ENCODE measurements around the gene PRKN.

Gene PRKN

DNA sequence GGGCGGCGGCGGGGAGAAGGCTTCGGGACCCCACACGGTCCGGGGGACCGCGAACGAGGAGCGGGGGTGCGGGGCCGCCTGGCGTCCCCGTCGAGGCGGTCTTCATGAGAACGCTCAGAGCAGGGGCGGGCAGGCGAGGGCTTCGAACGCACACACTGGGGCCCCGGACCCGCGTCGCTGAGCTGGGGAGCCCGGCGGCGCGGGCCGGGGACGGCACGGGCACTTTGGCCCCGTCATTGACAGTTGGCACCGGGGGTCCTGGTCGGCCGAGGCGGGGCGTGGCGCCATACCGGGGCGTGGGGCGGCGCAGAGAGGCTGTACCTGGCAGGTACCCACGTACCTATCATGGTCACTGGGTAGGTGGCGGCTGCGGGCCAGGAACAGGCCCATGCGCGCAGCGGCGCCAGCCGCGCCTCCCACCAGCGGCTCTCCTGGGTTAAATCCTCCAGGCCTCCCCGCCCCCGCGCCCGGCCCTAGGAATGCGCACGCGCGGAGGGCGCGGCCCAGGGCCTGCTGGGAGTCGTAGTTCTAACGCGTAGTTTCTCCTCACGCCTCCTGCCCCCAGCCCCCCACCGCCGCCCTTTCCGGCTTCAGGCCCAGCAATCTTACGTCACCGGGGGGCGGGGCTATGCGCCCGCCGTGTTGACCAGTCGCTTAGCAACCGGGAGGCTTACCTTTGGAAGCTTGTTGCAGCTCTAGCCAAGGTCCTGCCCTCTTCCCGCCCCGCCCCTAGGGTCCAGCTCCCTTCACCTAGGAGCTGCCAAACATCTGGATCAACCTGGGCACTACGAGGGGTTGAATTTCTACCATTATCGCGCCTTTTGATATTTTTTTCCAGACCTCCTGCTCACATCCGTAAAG is at the start of gene PRKN, which contains the start of gene PACRG:
Gene PRKN, minus strand, starts transcription at position 445 of the 861 bp plus-strand sequence.
Gene PACRG, plus strand, starts transcription at position 653 of the 861 bp plus-strand sequence.
- peak; percentile 97 for DNase-seq

DNA sequence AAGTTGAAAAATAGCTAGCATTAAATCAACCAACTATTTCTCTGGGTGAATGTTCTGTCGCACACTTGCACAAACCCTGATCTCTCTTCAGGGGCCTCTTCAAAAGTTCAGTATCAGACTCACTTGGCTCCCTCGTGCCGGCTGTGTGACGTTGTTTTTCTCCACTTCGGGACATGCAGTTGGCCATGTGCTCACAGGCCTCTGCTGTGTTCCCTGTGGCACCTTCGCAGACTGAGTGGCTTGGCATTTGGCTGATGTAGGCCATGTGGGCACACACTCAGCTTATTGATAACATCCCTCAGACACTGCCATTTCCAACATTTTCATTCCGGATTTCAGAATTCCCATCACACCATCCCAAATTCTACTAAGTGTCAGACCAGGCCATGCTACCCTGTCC is 49.5 kb upstream of the PRKN start:
- no peak for DNase-seq

DNA sequence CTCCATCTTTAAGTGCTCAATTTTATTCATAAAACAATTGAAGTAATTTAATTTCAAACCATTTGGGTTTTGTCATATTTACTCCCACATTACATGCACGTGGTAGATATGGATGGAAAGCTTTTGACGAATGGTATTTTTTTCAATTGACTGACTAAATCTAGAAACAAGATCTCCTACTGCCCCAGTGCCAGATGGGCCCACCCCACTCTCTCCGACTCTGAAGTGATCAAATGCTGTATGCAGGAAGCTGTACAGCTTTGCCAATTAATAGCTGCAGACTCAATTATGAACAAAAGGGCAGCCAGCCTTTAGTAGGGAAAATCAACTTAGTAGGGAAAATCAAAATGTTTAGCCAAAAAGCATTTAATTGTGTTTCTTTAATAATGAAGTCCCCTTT is 46.4 kb upstream of the PRKN start:
- DNase-seq = no peak

DNA sequence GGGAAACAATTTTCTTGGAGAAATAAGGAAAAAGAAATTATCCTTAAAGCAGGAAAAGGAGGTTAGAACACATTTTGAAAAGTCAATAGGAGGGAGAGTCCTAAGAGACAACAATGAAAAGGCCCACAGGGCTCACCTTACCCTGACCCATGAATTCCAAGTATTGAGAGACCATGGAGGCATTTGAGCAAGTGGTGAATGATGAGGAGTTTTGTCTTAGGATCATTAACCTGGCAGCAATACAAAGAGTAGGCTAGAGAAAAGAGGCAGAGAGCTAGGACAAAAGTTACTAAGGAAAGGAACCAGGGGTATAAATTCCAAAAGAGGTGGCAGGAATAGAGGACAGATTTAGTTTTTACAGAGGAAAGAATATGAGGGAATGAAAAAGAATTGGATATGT is 44.9 kb upstream of the PRKN start:
- no peak for DNase-seq

DNA sequence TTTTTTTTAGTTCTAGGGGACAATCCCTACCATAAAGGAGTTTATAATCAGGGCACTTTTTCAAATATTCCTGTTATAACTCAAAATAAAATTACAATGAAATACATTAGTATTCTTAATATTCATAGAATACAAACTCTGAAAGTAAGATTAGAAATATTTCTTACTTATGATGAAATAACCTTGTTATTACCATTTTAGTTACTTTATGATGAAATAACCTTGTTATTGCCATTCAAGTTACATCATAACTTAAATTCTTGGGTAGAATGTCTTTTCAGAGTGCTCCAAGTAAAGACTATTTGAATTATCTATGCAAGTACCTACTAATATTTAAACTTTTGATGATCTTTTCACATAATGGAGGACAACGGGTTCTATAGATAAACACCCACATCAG is 43.4 kb upstream of the PRKN start:
- DNase-seq = no peak

DNA sequence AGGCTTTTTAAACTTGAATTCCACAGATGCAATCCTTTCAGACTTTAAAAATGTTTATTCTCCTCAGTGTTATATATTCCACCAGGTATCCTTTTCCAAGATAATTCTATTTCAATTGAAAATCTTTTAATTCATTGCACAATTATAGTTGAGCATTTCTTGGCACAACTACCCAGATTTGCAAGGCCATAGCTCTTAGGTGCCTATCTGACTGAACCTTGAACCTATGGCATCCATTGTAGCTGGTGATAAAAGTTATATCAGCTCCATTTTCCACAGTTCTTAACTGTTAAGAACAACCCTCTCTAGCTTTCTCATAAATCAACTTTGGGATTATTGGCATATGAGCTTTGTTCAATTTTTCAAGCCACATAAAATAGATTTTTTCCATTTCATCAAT is 42.6 kb upstream of the PRKN start:
- DNase-seq = no peak

DNA sequence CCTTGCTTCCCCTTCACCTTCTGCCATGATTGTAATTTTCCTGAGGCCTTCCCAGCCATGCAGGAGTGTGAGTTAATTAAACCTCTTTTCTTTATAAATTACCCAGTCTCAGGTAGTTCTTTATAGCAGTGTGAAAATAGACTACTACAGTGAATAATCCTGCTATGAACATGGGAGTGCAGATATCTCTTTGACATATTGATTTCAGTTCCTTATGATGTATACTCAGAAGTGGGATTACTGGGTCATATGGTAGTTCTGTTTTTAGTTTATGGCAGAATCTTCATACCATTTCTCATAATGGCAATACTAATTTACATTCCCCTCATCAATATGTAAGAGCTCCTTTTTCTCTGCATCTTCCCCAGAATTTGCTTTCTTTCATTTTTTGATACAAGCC is 26.2 kb upstream of the PRKN start:
- no peak for DNase-seq

DNA sequence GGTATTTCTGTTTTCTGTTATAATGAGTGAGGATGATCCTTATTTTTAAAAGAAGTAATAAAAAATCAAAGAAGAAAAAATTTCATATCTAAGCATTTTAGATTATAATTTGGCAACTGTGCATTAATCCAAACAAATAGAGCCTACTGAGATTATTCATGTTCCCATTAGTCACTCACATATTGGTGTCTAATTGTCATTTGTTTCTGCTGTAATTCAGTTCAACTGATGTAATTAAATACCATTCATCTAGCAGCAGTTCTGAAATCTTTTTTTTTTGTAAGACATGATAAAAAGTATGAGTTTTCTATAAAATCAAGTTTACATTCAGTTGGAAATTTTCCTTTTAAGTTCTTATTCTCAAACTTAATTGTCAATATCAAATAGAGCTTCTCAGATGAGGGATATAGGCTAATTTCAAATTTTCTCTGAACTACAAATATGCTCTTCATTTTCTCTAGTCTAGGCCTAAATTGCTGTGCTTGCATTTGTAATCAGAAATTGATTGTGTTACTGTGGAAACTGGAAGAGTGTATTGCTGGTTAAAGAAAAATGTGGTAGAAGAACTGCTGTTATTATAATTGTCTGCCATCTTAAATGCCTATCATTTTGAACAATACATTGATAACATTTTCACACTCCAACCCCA is 23.8 kb upstream of the PRKN start:
- DNase-seq = no peak

DNA sequence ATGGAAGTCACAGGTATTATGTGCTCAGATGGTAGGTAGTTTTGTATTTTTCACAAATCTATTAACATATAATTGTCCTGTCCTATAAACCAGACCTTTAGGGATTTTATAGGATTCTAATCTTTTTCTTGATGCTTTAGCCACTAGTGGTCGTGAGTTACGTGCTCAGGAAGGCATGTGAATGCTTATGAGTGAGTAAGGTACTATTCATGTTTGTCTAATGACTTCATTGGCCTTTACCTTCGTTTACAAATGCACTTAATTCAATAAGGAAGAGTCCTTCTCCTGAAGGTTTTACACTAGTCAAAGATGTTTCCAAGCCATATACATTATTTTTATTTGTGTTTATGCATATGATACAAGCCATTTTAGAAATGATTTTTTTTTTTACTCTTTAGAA is 23.2 kb upstream of the PRKN start:
- no peak for DNase-seq

DNA sequence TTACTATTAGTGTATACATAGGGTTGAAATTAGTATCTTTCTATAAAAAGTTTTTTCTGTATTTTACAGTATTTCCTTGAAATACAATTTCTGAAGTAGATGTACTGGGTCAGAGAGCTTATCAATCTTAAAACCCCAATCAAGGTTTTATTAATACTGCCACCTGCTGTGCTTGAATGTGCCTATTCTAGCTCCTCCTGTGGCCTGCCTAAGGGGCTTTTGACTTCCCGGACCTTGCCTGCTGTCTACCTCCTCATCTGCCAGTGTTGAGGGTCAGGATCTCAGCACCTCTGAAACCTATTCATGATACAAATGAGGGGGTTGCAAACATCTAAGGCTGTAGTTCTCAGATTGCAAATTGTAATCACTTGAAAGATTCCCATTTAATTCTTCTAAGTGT is 9.4 kb upstream of the PRKN start:
- DNase-seq = no peak

DNA sequence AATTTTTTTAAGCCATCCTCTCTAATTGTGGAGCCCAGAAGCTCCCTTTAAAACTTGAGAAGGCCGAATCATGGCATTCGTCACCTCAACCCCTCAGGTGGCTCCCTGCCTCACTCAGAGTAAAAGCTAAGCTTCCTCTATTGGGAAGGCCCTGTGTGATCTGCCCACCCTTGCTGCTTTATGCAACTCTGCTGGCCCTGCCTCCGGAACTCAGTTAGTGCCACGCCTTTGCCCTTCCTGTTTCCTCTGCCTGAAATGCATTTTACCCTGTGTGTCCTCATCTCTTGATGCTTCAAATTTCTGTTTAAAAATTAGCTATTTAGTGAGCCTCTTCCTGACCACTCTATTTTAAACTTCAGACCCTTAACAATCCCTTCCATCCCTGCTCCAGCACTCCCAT is 5.9 kb upstream of the PRKN start:
- no peak for DNase-seq

DNA sequence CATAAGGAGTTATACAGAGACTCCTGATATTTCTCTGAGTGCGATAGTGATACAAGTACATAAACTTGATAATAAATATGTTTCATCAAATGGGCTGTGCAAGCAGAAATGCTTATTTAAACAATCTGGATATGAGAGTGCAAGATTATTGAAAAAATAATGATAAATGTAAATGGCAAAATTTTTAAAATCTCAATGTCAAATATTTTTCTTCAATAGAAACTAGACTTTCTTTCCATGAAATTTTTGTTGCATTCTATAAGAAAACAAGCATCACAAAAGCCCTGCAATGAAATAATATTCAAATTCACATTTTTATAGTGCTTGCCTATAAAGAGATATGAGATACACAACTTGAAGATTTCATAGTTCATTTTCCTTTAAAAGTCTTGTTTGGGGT is 2.9 kb upstream of the PRKN start:
- no peak for DNase-seq

DNA sequence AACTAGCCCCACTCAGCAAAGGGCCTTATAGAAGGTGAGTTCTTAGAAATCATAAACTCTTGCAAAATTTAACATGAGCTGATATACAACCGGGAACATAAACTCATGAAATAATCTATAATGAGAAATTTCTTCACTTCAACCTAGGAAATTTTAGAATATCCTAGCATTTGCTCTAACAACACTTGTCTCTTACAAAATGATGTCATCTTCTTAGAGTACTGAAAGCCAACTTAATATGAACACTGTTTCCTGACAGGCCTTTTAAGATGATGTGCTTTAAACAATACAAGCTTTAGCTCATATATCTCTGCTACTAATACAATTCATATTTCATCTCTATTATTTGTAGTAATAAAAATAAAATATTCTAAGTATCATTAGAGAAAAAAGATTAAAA is 1.1 kb upstream of the PRKN start:
- no peak for DNase-seq

DNA sequence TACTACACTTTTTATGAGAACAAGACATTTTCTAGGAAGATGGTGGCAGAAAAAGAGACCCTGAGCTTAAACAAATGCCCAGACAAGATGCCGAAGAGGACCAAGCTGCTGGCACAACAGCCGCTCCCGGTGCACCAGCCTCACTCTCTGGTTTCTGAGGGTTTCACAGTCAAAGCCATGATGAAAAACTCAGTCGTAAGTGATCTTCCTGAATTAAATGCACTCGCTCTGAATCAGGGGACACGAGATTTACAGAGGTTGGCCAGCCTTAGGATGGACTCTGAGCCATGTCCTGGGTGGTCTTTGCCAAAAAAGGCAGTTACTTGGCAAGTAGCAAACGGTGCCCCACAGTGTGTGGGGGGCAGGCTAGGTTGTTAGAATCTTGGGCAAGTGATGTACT is 631 bp upstream of the PRKN start:
- DNase-seq = peak; percentile 73

DNA sequence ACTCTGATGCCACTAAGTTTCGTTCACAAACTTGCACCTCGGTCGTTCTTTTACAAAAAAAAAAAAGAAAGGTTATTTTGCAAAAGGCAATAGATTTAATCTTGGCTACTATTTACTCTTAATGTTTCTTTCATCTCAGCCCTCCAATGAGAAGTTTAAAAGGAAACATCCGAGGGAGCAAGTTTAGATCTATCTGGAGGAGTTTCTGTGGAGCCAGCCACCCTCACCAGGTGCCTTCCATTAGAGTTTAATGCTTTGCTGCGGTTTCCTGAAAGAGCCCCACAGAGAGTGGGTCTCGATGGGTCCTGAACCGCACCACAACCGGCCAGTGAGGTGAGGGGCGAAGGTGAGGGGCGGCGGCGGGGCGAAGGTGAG is 632 bp downstream of the PRKN start:
- DNase-seq = no peak

DNA sequence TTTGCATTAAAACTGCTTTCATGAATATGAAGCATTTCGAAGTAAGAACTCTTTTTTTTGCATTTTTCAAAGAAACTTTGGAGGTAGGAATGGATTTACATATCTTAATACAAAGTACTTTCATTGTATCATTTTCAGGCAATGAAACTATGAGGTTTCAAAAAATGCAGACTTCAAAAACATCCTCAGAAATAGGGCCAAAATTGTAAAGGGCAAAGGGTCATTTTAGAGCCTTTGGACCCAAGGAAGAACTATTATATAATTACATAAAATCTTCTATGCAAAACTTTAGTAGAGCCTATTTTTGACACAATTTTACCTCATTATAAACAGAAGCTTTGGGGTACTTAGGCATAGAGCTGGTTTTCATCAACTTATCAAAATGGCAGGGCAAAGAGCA is 4.9 kb downstream of the PRKN start:
- no peak for DNase-seq

DNA sequence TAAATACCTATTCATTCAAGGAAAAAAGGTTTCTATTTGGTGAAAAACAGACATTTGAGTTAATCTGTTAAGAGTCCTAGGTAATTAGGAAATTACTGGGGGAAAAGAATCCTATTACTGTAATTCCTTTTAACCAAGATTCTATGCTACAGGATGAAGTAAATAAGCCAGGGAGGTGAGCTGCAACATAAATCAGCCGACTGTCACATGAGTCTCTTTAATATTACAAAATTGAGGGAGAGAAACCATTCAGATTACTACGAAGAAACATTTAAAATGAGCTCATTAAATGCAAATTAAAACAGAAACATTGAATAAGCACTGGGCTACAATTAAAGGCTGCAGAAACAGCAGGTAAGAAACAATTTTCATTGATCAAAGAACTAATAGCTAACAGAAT is 5.3 kb downstream of the PRKN start:
- DNase-seq = no peak

DNA sequence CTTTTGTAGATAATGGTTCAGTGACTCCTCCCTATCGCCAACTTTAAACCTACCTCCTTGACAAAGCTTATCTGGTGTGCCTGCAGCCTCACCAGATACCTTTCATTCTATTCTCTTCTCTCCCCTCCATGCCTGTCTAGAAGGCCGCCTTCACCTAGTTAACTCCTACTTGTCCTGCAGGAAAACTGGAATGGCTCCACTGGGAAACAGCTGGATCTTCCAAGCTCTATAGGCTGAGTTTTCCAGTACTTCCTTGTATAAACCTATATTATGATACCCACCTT is 6.2 kb downstream of the PRKN start:
- DNase-seq = no peak

DNA sequence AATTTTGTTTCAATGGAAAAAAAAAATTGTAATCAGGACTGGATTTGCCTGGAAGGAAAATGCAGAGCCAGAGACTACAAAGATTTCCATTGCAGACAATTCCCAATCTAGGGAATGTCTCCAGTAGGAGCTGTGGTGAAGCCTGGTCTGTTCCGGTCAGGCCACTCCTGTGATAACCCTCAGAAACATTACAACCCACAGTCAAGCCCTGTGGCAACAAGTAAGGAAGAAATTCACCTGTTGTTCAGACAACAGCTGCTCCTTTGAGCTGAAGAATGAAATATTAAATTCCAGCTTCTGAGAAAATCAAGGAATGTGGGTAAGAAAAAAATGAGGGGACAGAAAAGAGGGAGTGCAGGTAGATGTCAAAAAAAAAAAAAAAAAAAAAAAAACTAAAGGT is 8.0 kb downstream of the PRKN start:
- DNase-seq = no peak

DNA sequence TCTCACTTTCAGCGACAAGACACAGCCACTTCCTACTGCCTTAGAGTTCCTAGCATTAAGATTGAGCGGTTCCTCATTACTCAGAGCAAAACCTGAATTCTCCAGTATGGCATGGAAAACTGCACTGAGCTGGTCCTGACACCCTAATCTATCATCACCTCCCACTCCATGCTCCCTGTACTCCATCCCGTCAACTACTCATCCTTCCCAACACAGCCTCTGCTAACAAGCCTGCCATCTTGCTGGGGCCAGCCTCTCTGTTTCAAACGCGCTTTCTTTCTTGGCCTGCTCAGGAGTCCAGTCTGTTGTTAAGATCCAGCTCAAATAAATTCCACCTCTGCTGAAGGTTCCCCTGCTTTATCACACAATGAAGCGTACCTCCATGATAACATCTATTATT is 12.0 kb downstream of the PRKN start:
- no peak for DNase-seq

DNA sequence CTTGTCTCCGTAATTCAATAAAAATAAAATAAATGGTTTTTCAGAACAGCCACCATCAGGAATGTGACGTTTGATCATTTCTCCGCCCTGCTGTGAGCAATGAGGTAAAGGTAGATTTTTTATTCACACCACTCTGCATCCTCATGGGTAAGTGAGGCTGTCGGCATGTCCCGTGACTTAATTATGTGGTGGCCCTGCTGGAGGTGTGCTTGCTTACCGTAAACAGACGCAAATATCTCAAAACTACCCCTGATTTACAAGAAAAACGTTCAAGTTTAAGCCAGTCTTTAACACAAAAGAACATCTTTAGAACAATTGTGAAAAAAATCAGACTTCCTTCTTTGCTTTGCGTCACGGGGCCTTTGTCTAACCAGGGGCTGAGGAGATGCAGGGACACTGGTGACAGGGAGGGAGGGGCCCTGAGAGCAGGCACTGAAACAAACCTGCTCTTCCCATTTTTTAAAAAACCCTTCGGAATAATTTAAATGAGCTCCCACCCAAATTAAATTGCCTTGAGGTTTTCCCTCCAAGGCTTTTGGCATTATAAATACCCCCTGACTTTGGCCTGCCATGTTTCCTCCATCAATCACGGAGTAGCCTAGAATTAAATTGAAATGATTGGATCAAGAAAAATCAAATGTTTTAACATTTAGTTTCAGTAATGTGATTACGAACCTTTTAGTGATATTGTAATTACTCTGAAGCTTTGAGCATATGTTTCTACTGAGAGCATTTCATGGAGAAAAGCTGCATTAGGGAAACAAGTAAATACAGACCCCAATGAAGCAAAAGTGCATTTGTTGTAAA is 13.4 kb downstream of the PRKN start:
- no peak for DNase-seq

DNA sequence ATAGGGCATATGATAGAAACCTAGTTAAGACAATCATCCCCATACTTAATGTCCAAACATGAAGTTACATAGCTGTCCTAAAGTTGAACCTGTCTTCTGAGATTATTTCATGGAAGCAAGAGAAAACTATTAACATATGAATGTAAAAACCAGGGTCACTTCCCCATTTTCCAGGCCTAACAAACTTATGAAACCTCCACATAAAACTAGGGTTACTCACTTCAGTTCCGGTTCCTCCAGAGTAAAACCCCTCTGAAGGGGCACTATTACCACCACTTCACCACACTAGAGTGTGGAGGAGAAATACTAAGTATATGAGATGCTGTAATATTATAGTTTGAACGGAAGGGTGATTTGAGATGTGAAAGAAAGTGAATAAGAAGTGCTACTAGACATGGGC is 14.9 kb downstream of the PRKN start:
- no peak for DNase-seq

DNA sequence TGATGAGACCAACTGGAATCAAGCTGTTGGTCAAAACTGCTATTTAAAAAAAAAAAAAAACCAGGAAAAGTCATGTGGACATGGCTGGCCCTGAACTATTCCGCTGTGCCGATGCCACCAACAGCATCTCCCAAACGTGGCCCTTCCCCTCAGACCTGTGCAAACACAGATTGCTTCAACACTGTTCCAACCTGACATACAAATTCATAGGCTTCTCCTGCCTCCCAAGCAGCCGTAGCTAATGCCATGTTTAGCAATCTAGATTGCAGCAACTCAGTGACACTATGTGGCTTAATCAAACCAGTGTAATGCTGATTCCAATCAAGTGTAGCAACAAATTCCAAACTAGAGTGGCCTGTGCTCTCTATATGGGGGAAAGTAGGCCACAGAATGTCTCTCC is 16.2 kb downstream of the PRKN start:
- DNase-seq = no peak

DNA sequence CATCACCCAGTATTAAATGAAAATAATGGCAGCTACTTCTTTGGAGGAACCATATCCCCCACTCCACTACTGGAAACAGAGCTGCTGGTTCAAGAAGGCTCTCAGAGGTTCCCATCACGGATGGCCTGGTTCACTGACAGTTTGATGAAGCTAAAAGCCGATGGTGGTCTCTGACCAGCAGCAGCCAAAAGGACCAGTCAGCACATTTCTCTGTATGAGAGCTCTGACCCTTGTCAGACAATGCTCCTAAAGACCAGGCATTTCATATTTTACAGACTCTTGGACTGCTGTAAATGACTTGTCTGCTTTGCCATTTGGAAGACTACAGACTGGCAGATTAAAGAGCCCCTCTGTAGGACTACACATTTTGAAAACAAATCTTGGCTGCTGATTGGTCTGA is 16.6 kb downstream of the PRKN start:
- no peak for DNase-seq
